Uterus (tissue), 2 donors: ENCODE measurements around the gene FAM168A.

Source experiments
- CTCF ChIP-seq, 4 experiments: fragments of 200-600 bp in 2 of 4; fragments of 450-650 bp in 2 of 4; sonication (generic) in 2 of 4; IDR thresholded peaks; one replicate each; pipeline ENCODE4 v1.5.1; 2016 to 2019; ENCODE audit warnings: antibody characterized with exemption in 4 of 4, mild to moderate bottlenecking in 2 of 4, moderate library complexity in 1 of 4
- POLR2A ChIP-seq, 2 donors: fragments of 450-650 bp; IDR thresholded peaks; one replicate each; pipeline ENCODE4 v1.6.1; 2016; ENCODE audit warnings: antibody characterized with exemption in 2 of 2, mild to moderate bottlenecking in 1 of 2, moderate library complexity in 1 of 2

DNA sequence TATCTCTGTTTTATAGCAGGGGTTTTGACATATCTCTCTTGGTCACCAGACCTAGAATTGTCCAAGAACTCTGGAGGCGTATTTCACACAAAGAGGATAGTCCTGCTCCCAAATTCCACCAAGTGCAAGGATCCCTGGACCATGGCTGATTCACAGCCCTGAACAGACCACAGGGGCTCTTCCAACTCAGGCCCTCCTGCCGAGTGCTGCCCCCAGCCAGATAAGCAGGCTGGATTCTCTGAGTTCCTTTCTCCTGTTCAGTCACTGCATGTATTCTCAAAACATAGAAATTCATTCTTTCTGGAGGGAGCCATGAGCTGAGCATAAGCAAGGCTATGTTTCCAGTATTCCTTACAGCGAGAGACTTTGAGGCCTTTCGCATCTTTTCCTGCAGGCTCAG lies 35.1 kb upstream of the FAM168A start:
- no peak for TF ChIP-seq POLR2A (IDR thresholded peaks at IDR 0.05)
- TF ChIP-seq CTCF (IDR thresholded peaks at IDR 0.05) = no peak
